Left ventricle myocardium superior (tissue), 1 donor: ENCODE data around the gene DACH1. TPM values are rescaled to one million over a fixed set of nuclear protein-coding genes. Genes with fewer than 3 reads are reported as not detected.

Experiments
- ATAC-seq: fragments of 200-7000 bp; cut with Tn5 transposase; one replicate; pipeline ENCODE4 v1.9.1; 2020; ENCODE audit warnings: mild to moderate bottlenecking, moderate library complexity
- DNase-seq: peaks from one replicate; pipeline ENCODE4 v3.0.0-alpha.2; 2020
- intact Hi-C: fragments of 100-400 bp; cut with micrococcal nuclease; formaldehyde crosslinking; loops from one replicate; pipeline ENCODE4 v1.11.0; 2022
- total RNA-seq: library from RNA; stranded (reverse); fragmentation: NEBNext Ultra II Directional; extraction: Animal tissue kit (Norgen Biotek cat#: 25700); gene quantifications from one replicate; pipeline ENCODE4 v1.2.1, GENCODE V29; 2021
- donor health status: DM: no; HTN: yes; CAD: no; lungs with severe emphysema.

DACH1 gene
- total RNA-seq, 1 donor from 2014 or later = 3.5 TPM

GRCh38 chr13:71661921-71662320, 205.1 kb downstream of the DACH1 start:
- DNase-seq (no peak), ATAC-seq (no peak)
- intact Hi-C loops = no loop called here

- intact Hi-C loops = no loop called here
- no peak for ATAC-seq
- DNase-seq = no peak
These were observed 207.6 kb downstream of the DACH1 start for GRCh38 chr13:71659404-71659803.

- no peak for DNase-seq
- no peak for ATAC-seq
- intact Hi-C loops = no loop called here
These were observed 221.5 kb downstream of the DACH1 start for GRCh38 chr13:71645467-71645866.

DNA sequence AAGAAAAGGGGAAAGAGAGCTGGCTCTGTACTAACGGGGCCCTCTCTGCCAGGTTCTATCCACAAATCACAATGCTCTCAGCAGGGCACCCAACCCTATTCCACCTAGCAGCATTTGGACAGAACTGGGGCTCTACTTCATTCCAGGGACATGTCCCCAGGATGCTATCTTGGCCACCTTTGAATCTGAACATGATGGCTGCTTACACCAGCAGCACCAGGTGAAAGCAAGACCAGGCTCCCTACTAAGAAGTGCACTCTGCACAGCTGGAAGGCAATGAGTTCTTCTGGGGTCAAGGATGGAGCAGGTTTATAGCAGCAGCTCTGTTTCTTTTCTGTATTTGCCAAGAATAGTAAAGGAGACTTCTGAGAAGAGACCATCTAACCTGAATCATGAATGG, 222.4 kb downstream of the DACH1 start:
- intact Hi-C loops = no loop called here
- ATAC-seq (no peak), DNase-seq (no peak)

DNA sequence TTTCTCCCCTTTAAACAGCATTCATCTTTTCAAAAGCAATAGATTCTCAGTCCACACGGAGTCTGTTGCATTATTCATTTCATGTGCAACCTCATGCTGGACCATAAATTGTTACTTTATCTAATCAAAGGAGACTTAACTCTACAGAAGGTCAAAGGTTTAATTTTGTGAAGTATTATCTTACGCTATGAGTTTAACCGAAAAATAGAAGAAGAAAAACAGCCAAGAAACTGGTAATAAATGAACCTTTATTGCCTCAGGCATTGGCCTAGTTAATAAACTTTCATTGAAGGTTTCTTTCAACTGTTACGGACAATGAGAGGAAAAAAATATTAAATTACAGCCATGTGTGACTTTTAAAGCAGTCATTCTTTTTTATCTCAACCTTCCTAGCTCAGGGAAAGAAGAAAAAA, 223.6 kb downstream of the DACH1 start:
- DNase-seq = no peak
- ATAC-seq = no peak
- intact Hi-C loops = no loop called here

GRCh38 chr13:71638751-71639150, 228.3 kb downstream of the DACH1 start:
- DNase-seq (no peak), ATAC-seq (no peak)
- intact Hi-C loops = no loop called here

GRCh38 chr13:71634602-71635443, 232.2 kb downstream of the DACH1 start:
- ATAC-seq = no peak
- intact Hi-C loops = no loop called here
- no peak for DNase-seq

- intact Hi-C loops = no loop called here
- DNase-seq (no peak), ATAC-seq (no peak)
These were observed 232.8 kb downstream of the DACH1 start for GRCh38 chr13:71634182-71634581.

DNA sequence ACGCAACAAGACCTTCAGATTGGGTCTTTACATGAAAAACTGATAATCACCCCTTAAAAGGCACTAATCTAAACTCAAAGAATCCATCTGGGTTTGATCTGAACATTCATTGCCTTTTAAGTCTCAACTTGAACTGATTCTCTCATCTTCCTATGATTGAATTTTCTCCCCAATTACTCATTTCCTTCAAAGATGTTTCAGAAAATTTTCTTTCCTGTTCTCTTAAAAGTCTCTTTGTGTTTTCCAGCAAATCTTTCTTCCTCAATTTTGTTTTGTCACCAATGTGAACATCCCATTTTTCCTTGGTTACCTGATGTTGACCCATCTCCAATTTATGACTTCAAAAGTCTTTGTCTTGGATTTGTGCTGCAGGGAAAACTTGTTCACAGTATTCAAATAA, 234.3 kb downstream of the DACH1 start:
- DNase-seq (no peak), ATAC-seq (no peak)
- intact Hi-C loops = no loop called here

DNA sequence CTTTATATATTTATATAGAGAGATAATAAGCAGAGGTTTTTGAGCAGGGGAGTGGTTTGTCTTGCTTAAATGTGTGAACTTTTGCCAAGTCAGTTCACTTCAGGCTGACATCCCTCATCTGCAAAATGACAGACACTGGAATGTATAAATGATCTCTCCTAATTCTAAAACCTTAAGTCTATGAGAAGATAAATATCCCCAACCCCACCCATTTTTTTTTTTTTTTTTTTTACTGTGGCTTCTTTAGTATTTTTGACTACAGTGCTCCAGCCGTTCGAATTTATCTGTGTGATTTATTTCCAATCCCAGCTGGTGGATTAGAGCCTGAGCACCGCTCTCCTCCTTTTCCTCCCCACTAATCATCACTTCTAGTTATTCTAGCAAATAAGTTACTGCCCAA, 234.8 kb downstream of the DACH1 start:
- DNase-seq = no peak
- intact Hi-C loops = no loop called here
- no peak for ATAC-seq

- ATAC-seq = no peak
- DNase-seq = no peak
- intact Hi-C loops = no loop called here
These were observed 237.8 kb downstream of the DACH1 start for GRCh38 chr13:71629167-71629566.

GRCh38 chr13:71626421-71627117, 240.4 kb downstream of the DACH1 start:
- ATAC-seq = no peak
- DNase-seq = no peak
- intact Hi-C loops = no loop called here

- intact Hi-C loops = no loop called here
- no peak for ATAC-seq
- DNase-seq = no peak
These were observed 241.3 kb downstream of the DACH1 start for GRCh38 chr13:71625694-71626093.

GRCh38 chr13:71624653-71625600, 242.1 kb downstream of the DACH1 start:
- DNase-seq (no peak), ATAC-seq (no peak)
- intact Hi-C loops = no loop called here

DNA sequence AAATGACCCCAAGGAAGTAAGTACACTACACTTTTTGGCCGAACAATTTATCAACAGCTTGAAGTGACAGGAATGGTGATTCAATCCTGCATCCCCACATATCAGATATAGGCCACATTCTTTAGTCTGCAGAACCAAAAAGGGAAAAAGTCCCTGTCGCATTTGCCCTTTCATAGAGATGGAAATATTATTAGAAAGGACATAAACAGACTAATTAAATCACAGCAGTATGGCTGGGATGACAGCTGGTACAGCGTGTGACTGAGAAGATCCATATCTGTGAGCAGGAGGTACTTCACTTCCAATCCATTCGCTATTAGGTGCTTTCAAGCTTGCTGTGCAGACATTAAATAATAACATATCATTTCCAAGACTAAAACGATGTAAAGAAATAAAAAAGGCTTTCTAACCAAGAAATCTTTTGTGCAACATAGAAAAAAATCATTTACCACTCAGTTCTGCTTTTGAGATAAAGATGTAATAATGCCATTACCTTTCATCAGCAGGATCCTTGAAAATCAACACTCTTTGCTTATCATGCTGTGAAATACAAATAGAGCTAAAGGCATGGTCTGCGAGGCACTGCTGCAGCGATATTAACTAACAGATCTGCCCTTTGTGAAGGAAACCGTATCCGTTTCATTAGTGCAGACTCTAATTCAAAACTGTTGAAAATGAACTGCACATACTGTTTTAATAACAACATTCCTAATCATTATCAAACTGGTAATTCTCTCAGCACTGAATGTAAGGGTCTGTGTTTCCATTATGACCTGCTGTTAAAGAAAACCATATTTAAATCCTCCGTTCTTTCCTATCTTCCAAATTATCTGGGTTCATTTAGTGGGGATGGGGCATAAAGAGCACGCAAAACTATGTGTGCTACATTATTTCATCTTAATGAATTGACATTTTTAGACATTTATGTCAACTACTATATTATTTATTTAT, 245.6 kb downstream of the DACH1 start:
- intact Hi-C loops = no loop called here
- ATAC-seq (no peak), DNase-seq (no peak)

GRCh38 chr13:71619096-71619495, 247.9 kb downstream of the DACH1 start:
- DNase-seq = no peak
- no peak for ATAC-seq
- intact Hi-C loops = no loop called here

DNA sequence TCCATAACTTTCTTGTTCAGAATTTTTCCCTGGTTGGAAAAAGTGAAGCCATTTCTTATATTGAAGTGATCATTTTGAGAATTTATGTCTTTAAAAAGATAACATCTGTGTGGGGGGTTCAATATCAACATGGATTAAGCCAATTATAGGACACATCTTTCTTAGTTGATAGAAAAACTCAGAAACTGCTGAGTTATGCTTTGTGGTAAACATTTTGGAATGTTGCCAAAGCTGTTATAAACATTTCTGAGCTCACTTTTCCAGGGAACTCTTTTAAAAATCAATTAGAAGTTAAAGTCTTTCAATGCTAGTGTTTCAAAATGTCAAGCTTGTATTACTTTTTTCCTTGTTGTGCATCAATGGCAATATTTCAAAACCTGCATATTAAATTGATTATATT, 248.8 kb downstream of the DACH1 start:
- DNase-seq (no peak), ATAC-seq (no peak)
- intact Hi-C loops = no loop called here

GRCh38 chr13:71617265-71617664, 249.7 kb downstream of the DACH1 start:
- intact Hi-C loops = no loop called here
- no peak for DNase-seq

More at GRCh38 chr13:71617265-71617664, 249.7 kb downstream of the DACH1 start:
- no peak for ATAC-seq
